Astrocyte of the spinal cord (primary cell): ENCODE measurements around the gene SYT7.

Source experiments
- DNase-seq: peaks from one replicate; pipeline ENCODE4 v3.0.0; 2011; ENCODE audit warnings: low read depth, low spot score
- H3K4me3 ChIP-seq: 2 replicates; pipeline ENCODE4 v1.5.1; 2011; ENCODE audit warnings: low read depth, mild to moderate bottlenecking, low read length, moderate library complexity
- in situ Hi-C: cut with HindIII; loops from 2 replicates; pipeline ENCODE4 v1.10.0; 2017; ENCODE audit warnings: low sequenced_read_pairs
- TF ChIP-seq, protein P1 (sequence below): IDR thresholded peaks from 2 replicates; pipeline ENCODE4 v1.5.1; 2012; ENCODE audit warnings: low read depth, mild to moderate bottlenecking, low read length, inconsistent platforms

Gene SYT7

DNA sequence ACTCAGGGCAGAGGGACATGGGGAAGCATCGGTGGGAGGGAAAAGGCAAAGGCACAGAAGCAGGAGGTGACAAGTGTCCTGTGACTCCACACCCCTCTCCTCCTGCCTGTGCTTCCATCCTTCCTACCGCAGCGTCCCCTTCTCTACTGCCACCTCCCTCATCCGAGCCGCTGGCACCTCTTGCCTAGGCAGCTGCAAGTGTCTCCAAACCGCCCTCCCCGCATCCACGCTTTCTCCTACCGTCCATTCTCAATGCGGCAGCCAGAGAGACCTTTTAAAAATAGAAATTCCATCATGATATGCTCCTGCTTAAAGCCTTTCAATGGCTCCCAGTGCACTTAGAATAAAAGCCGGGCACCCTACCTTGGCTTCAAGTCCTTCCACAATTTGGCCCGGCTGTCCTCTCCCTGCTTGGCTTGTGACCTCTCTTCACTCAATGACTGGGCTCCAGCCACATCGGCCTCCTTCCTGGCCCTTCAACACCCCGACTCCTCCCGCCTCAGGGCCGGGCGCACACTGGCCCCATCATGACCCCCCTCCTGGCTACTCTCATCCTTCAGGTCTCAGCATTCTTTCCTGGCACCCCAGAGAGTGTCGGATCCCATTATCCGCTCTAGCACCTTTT, 55.8 kb downstream of the SYT7 start:
- in situ Hi-C loops = no loop called here
- DNase-seq = no peak
- H3K4me3 ChIP-seq = no peak overlapping the region
- TF ChIP-seq, protein P1, sequence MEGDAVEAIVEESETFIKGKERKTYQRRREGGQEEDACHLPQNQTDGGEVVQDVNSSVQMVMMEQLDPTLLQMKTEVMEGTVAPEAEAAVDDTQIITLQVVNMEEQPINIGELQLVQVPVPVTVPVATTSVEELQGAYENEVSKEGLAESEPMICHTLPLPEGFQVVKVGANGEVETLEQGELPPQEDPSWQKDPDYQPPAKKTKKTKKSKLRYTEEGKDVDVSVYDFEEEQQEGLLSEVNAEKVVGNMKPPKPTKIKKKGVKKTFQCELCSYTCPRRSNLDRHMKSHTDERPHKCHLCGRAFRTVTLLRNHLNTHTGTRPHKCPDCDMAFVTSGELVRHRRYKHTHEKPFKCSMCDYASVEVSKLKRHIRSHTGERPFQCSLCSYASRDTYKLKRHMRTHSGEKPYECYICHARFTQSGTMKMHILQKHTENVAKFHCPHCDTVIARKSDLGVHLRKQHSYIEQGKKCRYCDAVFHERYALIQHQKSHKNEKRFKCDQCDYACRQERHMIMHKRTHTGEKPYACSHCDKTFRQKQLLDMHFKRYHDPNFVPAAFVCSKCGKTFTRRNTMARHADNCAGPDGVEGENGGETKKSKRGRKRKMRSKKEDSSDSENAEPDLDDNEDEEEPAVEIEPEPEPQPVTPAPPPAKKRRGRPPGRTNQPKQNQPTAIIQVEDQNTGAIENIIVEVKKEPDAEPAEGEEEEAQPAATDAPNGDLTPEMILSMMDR = no peak

DNA sequence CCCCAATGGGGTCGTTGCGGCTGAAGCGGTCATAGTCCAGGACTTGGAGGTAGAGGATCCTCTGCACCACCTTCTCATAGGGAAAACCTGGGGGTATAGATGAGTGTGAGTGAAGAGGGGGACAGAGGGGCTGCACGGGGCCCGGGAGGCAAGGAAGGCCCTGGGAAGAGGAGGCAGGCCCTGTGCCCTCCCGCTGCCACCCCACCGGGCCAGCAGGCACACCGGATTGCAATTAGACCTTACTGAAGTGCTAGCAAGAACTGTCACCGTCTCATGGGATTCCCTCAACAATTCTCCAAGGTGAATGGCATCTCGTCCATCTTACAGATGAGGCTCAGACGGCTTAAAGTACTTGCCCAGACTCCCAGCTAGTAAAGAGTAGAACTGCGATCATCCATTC, 56.4 kb downstream of the SYT7 start:
- in situ Hi-C loops = no loop called here
- no peak for DNase-seq
- TF ChIP-seq, protein P1 = no peak
- H3K4me3 ChIP-seq = no peak overlapping the region

DNA sequence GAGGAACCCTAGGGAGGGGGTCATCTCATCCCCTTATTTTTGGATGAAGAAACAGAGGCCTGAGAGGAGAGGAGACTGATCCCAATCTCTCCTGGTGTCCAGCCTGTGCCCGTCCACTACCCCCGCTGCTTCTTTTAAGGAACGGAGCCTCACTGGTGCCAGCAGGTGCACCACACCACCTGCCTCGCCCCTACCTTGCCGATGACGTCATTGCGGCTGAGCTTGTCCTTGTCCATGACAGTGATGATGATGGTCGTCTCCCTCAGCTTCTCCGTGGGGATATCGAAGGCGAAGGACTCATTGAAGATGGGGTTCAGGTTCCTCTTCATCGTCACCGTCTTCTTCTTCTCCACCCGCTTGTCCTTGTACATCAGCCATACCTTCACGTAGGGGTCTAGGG, 58.0 kb downstream of the SYT7 start:
- TF ChIP-seq, protein P1 = no peak
- no peak overlapping the region for H3K4me3 ChIP-seq
- in situ Hi-C loops = no loop called here
- no peak for DNase-seq

DNA sequence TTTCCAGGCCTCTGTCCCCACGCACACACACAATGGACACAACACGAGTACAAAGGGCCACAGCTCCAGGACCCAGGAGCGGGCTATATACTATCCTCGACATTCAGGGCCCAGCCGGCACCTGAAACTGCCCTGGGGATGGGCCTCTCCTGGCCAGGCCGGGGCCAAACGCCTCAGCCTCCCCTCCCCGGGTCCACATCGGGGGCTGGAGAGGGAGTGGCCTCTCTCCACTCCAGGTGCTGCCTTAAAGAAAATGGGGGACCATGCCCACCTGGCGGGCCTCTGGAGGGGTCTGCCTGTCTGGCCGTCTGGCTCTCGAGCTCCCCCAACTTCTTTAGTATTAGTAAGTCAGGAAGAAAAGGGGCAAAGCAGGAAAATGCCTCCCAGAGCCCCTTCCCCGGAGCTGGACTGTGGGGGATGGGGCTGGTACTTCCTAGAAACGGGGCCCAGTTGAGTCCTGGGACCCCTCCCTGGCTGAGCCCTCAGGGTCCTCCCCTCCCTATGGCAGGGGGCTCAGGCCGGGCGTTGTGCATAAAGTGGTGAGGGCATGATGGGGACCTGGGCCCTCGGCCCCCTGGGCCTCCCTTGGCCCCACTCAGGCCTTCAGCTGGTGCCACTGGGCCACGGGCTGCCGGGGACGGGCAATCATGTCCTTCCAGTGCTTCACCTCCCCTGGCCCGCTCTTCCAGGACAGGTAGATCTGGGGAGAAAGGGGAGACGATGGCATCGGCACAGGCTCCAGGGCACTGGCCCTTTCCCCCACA, 62.7 kb downstream of the SYT7 start:
- no peak overlapping the region for H3K4me3 ChIP-seq
- DNase-seq = no peak
- TF ChIP-seq, protein P1 = no peak
- in situ Hi-C loops = no loop called here

DNA sequence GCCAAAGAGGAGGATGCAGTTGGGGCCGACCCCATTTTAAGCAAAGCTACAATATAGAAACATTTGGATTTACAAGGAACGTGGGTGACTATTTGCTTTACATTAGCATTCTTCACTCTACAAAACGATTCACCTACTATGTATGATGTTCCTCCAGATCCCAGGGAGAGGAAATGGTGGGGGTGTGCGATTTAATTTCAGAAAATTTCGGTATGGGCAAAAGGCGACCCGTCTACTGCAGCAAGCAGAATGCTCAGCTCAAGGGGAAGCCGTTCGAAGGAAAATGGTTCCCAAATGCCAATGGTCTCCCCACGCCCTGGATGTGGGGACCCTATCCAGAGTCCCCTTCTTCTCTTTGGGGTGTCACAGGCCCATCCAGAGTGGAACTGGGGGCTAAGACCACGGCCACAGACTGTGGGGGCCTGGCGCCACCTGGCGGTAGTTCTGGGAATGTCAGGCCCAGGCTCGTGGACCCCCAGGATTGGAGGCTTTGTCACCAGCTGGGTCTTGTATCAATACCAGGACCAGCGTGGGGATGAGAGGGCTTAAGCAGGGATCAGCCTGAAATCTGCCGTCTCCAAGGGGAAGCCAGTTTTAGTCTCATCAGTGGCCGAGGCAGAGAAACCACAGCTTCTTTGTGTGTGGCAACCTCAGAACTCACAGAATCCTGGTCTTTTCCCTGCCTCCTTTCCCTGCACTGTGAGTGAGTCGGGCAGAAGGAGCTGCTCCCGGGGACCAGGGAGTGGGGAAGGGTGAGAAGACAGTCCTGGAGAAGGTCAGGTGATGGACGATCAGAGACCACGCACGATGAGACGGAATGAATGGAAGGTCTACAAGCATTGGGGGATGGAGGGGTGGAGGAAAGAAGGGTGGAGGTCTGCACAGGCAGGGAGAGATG, 64.0 kb downstream of the SYT7 start:
- peak; percentile 10 for DNase-seq
- TF ChIP-seq, protein P1 = peak; percentile 99
- in situ Hi-C loops = no loop called here
- H3K4me3 ChIP-seq = no peak overlapping the region

DNA sequence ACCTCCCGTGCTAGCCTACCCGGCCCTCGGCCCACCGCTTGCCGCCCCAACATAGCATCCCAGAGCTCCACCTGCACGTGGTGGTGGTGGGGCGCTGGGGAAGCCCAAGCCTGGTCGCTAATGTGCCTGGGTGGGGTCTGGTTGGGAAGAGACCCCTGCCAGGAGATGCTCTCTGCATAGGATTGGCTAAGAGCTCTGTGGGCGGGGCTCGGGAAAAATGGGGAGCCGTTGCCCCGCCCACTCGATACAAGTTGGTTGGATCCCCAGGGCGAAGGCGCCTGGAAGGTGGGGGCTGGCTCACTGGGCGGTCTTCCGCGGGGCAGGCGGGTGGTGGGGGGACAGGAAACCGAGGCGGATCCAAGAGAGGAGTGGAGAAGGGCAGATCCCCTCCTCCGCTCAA, 64.7 kb downstream of the SYT7 start:
- TF ChIP-seq, protein P1 = no peak
- no peak for DNase-seq
- in situ Hi-C loops = no loop called here
- no peak overlapping the region for H3K4me3 ChIP-seq
